Cardiac muscle cell (in vitro differentiated cells and primary cell): Measurements from ENCODE around the gene NOTCH3. TPM values are rescaled to one million over a fixed set of nuclear protein-coding genes. Genes with fewer than 3 reads are reported as not detected.

Experiments used
- DNase-seq, 2 donors: peaks; one replicate each; pipeline versions ENCODE4 v3.0.0 to v3.0.0-alpha.2; 2010 to 2017; ENCODE audit warnings: low read depth in 1 of 2, low spot score in 1 of 2
- H3K27ac ChIP-seq: fragments of 200-600 bp; sonication (generic); 2 replicates; pipeline ENCODE4 v1.5.1; 2016
- H3K27me3 ChIP-seq: fragments of 200-600 bp; sonication (generic); 2 replicates; pipeline ENCODE4 v1.6.0; 2016; ENCODE audit warnings: control low read depth
- H3K36me3 ChIP-seq: fragments of 200-600 bp; sonication (generic); 2 replicates; pipeline ENCODE4 v1.5.1; 2016; ENCODE audit warnings: control low read depth
- H3K4me1 ChIP-seq: fragments of 200-600 bp; sonication (generic); 2 replicates; pipeline ENCODE4 v1.8.1; 2017; ENCODE audit warnings: low read depth, mild to moderate bottlenecking, mixed run types
- H3K4me3 ChIP-seq: fragments of 200-600 bp; sonication (generic); 2 replicates; pipeline ENCODE4 v1.5.1; 2016; ENCODE audit warnings: mild to moderate bottlenecking
- H3K9me3 ChIP-seq: fragments of 200-600 bp; sonication (generic); 2 replicates; pipeline ENCODE4 v1.5.1; 2017; ENCODE audit warnings: low read depth, mild to moderate bottlenecking, control low read depth
- CTCF ChIP-seq: IDR thresholded peaks from 2 replicates; pipeline ENCODE4 v1.5.1; 2012; ENCODE audit warnings: low read depth, mild to moderate bottlenecking, low read length
- polyA plus RNA-seq: library from polyadenylated mRNA; unstranded; fragments of >200 nt; fragmentation: Nextera tagmentation; extraction: Ambion mirVana; gene quantifications from 2 replicates; pipeline ENCODE4 v1.2.1, GENCODE V29; 2016
- total RNA-seq: library from RNA; depleted of rRNA; stranded (reverse); fragments of >200 nt; gene quantifications from 2 replicates; pipeline ENCODE4 v1.2.3, GENCODE V29; 2016

NOTCH3 gene
- total and polyA plus RNA-seq, 2 experiments from 2014 or later = 19.9 to 40.4 TPM

DNA sequence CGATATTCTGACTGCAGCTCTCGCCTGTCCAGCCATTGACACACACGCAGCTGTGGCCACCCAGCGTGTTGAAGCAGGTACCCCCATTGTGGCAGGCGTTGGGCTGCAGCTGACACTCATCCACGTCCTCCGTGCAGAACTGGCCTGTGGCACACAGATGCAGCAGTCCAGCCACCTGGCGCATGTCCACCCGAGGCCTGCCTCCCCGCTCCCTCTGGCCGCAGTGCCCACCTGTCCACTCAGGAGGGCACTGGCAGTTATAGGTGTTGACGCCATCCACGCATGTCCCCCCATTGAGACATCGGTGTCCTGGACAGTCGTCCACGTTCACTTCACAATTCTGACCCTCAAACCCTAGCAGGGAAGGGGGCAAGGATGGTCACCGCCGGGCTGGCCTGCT is 9.3 kb downstream of the NOTCH3 start:
- H3K4me3 ChIP-seq = no peak overlapping the region
- H3K27me3 ChIP-seq = no peaks in the 10 kb centered on the region
- peaks cover 27% of the 10 kb centered on the region for H3K36me3 ChIP-seq
- no peak for DNase-seq
- TF ChIP-seq CTCF = no peak
- H3K4me1 ChIP-seq = no peaks in the 10 kb centered on the region
- no peaks in the 10 kb centered on the region for H3K9me3 ChIP-seq
- no peak overlapping the region for H3K27ac ChIP-seq

GRCh38 chr19:15188851-15189250 is 11.9 kb downstream of the NOTCH3 start:
- Histone ChIP-seq H3K27me3 (no peaks in the 10 kb centered on the region), H3K9me3 (no peaks in the 10 kb centered on the region), H3K4me3 (no peak overlapping the region), H3K36me3 (peaks cover 37% of the 10 kb centered on the region), H3K27ac (no peak overlapping the region), H3K4me1 (no peaks in the 10 kb centered on the region)
- TF ChIP-seq CTCF = no peak
- no peak for DNase-seq

DNA sequence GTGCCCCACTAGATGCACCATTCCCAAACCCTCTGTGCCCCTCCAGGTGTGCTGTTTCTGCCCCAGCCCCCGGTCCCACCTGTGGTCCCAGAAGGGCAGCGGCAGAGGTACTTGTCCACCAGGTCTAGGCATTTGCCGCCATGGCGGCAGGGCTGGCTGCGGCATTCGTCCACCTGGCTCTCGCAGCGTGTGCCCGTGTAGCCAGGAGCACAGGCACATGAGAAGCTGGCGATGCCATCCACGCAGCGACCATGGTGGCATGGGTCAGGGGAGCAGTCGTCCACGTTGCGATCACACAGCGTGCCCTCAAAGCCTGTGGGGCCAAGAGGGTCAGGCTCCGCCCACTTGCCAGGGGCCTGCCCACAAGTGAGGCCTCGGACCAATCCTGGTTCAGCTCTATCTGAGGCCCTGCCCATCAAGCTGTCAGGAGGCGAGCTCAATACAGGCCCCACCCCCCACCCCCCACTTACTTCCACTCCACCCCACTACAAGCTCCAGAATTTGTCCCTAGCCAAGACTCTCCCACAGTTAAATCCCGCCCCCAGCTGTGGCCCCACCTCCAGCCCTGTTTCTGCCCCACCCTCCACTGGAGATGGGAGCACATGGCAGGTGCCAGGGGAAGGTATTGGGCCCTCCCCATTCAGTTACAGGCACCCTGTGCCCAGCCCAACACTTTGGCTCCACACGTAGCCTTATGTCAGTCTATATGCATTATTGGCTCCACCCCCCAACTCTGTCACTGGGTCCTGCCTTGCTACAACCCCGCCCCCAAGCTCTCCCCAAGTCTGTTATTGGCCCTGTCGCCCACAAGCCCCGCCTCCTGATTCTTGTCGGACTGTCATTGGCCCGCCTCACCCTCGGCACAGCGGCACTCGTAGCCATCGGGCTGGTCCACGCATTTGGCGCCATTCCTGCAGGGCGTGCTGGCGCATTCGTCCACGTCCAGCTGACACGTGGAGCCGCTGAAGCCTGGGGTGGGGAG is 13.5 kb downstream of the NOTCH3 start:
- H3K9me3 ChIP-seq = no peaks in the 10 kb centered on the region
- H3K36me3 ChIP-seq = peaks cover 37% of the 10 kb centered on the region
- H3K27ac ChIP-seq = no peak overlapping the region
- H3K27me3 ChIP-seq = no peaks in the 10 kb centered on the region
- no peak overlapping the region for H3K4me3 ChIP-seq
- TF ChIP-seq CTCF = no peak
- no peak for DNase-seq
- no peaks in the 10 kb centered on the region for H3K4me1 ChIP-seq

- Histone ChIP-seq H3K27ac (no peak overlapping the region), H3K36me3 (peaks cover 30% of the 10 kb centered on the region), H3K4me1 (no peaks in the 10 kb centered on the region), H3K4me3 (no peak overlapping the region), H3K9me3 (no peaks in the 10 kb centered on the region), H3K27me3 (no peaks in the 10 kb centered on the region)
- DNase-seq = no peak
- no peak for TF ChIP-seq CTCF
Measured at GRCh38 chr19:15185188-15185587, 15.6 kb downstream of the NOTCH3 start.

DNA sequence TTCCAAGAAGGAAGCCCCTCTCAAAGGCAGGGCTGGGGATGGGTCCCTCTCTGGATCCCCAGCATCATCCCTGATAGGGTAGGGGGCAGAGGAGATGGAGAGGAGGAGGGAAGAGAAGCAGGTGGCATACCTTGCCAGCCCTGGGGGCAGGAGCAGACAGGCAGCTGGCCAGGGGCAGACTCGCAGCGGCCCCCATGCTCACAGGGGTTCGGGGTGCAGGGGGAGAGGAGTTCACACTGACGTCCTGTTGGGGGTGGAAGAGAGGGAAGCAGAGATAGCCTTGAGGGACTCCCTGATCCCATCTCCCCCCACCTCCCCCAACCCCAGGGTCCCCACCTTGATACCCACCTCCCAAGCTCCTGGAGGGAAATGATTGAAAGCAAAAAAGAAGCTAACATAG is 16.0 kb downstream of the NOTCH3 start:
- no peak for DNase-seq
- Histone ChIP-seq H3K36me3 (peaks cover 30% of the 10 kb centered on the region), H3K27ac (no peak overlapping the region)

More for the DNA sequence above, 16.0 kb downstream of the NOTCH3 start:
- no peaks in the 10 kb centered on the region for H3K9me3 ChIP-seq
- no peaks in the 10 kb centered on the region for H3K4me1 ChIP-seq
- H3K4me3 ChIP-seq = no peak overlapping the region
- no peaks in the 10 kb centered on the region for H3K27me3 ChIP-seq
- TF ChIP-seq CTCF = no peak
